ENCODE data around the gene MFAP3L.

- no peak for TF ChIP-seq POLR2A (IDR thresholded peaks at IDR 0.05; ENCODE audit: low read length)
- no peak for TF ChIP-seq GATA1 (IDR thresholded peaks at IDR 0.05; ENCODE audit: low read depth, low read length)
Observed at GRCh38 chr4:170017252-170017651, 8.9 kb downstream of the MFAP3L start.
